ENCODE measurements around the gene TMEM52. TPM values are rescaled to one million over a fixed set of nuclear protein-coding genes. Genes with fewer than 3 reads are reported as not detected.

Gene TMEM52
- total and polyA plus RNA-seq, 9 of the 15 experiments (the other 6 are each of a cell fraction or from before 2014, with no cell fraction given): 0.37 to 22.5 (median 6.8) TPM

- Histone ChIP-seq H3K9me1 (ENCODE audit: control insufficient read depth, insufficient read depth, low read length) (no peaks in the 10 kb centered on the region), H3K27ac (ENCODE audit: extremely low read depth, low read depth, low read length) (no peak overlapping the region), H3K9me3 (replicated peaks; ENCODE audit: control insufficient read depth, insufficient read depth, low read depth, low read length) (no peaks in the 10 kb centered on the region), H3K79me2 (ENCODE audit: control insufficient read depth, insufficient read depth, low read length) (no peaks in the 10 kb centered on the region), H2AFZ (ENCODE audit: low read depth, low read length) (no peak overlapping the region), H3K4me2 (ENCODE audit: insufficient read depth, low read length) (no peak overlapping the region), H3K4me3 (no peak overlapping the region), H4K20me1 (replicated peaks; ENCODE audit: control insufficient read depth, insufficient read depth, low read length) (peaks cover 8% of the 10 kb centered on the region), H3K27me3 (ENCODE audit: control insufficient read depth in 2 of 2, insufficient read depth in 2 of 2, low read length in 2 of 2) (peaks cover 11 to 31% of the 10 kb centered on the region in 2 experiments; a peak in 4 of 5 replicates), H3K36me3 (ENCODE audit: control insufficient read depth, insufficient read depth, low read length) (no peaks in the 10 kb centered on the region), H3K4me1 (replicated peaks in 1 of 2; ENCODE audit: control insufficient read depth in 2 of 2, insufficient read depth in 2 of 2, low read length in 2 of 2) (peaks cover 9 to 89% of the 10 kb centered on the region in 2 experiments; a peak in 4 of 5 replicates), H3K9ac (ENCODE audit: insufficient read depth in 1 of 2, low read depth in 2 of 2, low read length in 2 of 2) (peak overlapping the region in 1 of 2 experiments; percentile 65; a peak in 2 of 4 replicates)
- no peak for DNase-seq (ENCODE audit: extremely low read depth in 1 of 4, low spot score in 3 of 4)
- no peak for ATAC-seq
- ChIA-PET POLR2A (interaction anchor here (0.5 kb wide), 1 partner anchor 211 kb away, joined by 3 read pairs; no protein-coding TSS in a partner anchor), CTCF (ENCODE audit: low intra/inter-chr PET ratio) (no interaction called here)
- FAIRE-seq: no peak
- in situ Hi-C loops (cut with MboI): no loop called here
- no peak for TF ChIP-seq RAD51 (IDR thresholded peaks at IDR 0.05; ENCODE audit: borderline replicate concordance, low read depth)
- no peak for TF ChIP-seq ZBTB12 (CRISPR knock-in tag; IDR thresholded peaks at IDR 0.05)
- TF ChIP-seq ATF6 (CRISPR knock-in tag; IDR thresholded peaks at IDR 0.05): no peak
- no peak for TF ChIP-seq ZNF79 (CRISPR knock-in tag; IDR thresholded peaks at IDR 0.05; ENCODE audit: low read depth)
- no peak for TF ChIP-seq PHTF2 (CRISPR knock-in tag; IDR thresholded peaks at IDR 0.05)
- TF ChIP-seq MTA3 (IDR thresholded peaks at IDR 0.05; ENCODE audit: borderline replicate concordance): no peak
- no peak for TF ChIP-seq ZNF184 (CRISPR knock-in tag; IDR thresholded peaks at IDR 0.05)
- TF ChIP-seq ZBTB17 (CRISPR knock-in tag; IDR thresholded peaks at IDR 0.05): no peak
- no peak for TF ChIP-seq MAFK (IDR thresholded peaks at IDR 0.05; ENCODE audit: low read length)
- TF ChIP-seq MCM5 (IDR thresholded peaks at IDR 0.05; ENCODE audit: low read depth): no peak
- no peak for TF ChIP-seq DMBX1 (CRISPR knock-in tag; IDR thresholded peaks at IDR 0.05; ENCODE audit: borderline replicate concordance)
- no peak for TF ChIP-seq PHB2 (IDR thresholded peaks at IDR 0.05; ENCODE audit: low read depth)
- no peak for TF ChIP-seq CBX2 (IDR thresholded peaks at IDR 0.05; ENCODE audit: insufficient read depth, low read length, poor library complexity, severe bottlenecking)
- TF ChIP-seq MEF2A (IDR thresholded peaks at IDR 0.05; ENCODE audit: control insufficient read depth, low read depth, low read length): no peak
- WGBS (ENCODE audit: insufficient coverage, low coverage, missing lambda C conversion rate): 32% methylated on average over 6 of the region's 6 CpGs
- intact Hi-C loops (cut with micrococcal nuclease): no loop called here
- no TSS peak for BruUV-seq (replicated peaks)
Measured at GRCh38 chr1:1921459-1921862, 2.4 kb upstream of the TMEM52 start.

Measured in K562 (cell line).